ENCODE results near the gene TMEM131. TPM values are rescaled to one million over a fixed set of nuclear protein-coding genes. Genes with fewer than 3 reads are reported as not detected.

Gene TMEM131
- total and polyA plus RNA-seq, 2 of the 8 experiments (the other 6 are each of a cell fraction or from before 2014, with no cell fraction given) = 9.7 to 22.9 TPM

DNA sequence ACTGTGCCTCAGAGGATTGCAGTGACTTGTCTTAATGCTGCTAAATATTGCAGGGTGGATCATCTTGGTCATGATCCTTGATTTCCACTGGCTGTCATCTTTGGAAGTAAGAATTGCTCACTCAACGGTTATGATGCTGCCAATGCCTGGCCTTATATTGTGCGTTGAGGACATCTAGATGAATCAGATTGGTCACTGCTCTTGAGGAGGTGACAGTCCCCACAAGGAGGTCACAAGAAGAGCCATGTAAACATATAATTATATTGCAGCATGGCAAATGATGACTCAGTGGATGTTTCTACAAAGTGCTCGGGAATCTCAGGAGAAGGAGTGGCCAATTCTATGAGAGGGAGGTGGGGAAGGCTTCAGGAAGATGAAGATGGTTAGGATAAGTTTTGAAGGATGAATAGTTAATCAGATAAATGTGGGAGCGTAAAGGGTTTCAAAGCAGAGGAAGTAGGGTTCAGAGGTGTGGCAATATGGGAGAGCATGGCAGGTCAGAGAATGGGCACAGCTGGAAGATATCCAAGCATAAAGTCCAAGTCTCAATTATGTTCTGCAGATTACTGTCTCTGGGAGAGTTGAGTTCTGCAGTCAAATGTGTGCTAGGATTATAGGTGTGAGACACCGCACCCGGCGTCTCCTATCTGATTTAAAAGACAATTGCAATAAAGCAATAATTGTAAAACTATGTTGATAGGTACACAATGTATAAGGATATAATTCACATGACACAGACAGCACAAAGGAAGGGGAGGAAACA lies 21.3 kb upstream of the TMEM131 start:
- Histone ChIP-seq H3K4me1 (replicated peaks in 1 of 4; ENCODE audit: control insufficient read depth in 3 of 4, insufficient read depth in 4 of 4, low read length in 3 of 4) (no peaks in the 10 kb centered on the region), H3K56ac (replicated peaks; ENCODE audit: insufficient read length, low read depth, low read length) (no peak overlapping the region), H3K79me1 (ENCODE audit: low read depth, low read length) (no peaks in the 10 kb centered on the region), H4K5ac (ENCODE audit: insufficient read length, low read depth, low read length) (no peak overlapping the region), H3K9me3 (ENCODE audit: insufficient read depth in 2 of 2, low read depth in 1 of 2, low read length in 1 of 2) (no peaks in the 10 kb centered on the region), H3K27ac (ENCODE audit: low read depth, low read length) (no peak overlapping the region), H2BK15ac (ENCODE audit: low read length) (no peak overlapping the region), H3K14ac (ENCODE audit: insufficient read length) (no peak overlapping the region), H3K27me3 (replicated peaks in 1 of 4; ENCODE audit: control insufficient read depth in 3 of 4, extremely low read depth in 1 of 4, insufficient read depth in 3 of 4, low read length in 3 of 4) (no peaks in the 10 kb centered on the region; a peak in 2 of 7 replicates), H2BK20ac (ENCODE audit: low read length) (no peak overlapping the region), H3K4ac (replicated peaks; ENCODE audit: insufficient read length, low read depth, low read length) (no peak overlapping the region), H2BK12ac (ENCODE audit: low read depth, low read length) (no peak overlapping the region), H3K23ac (ENCODE audit: insufficient read length) (no peak overlapping the region), H2AK5ac (ENCODE audit: low read depth, low read length) (no peak overlapping the region), H3K4me2 (ENCODE audit: insufficient read depth in 1 of 2, low read depth in 2 of 2, low read length in 2 of 2) (no peak overlapping the region), H2AFZ (ENCODE audit: low read length) (no peak overlapping the region), H2BK120ac (replicated peaks; ENCODE audit: low read depth, low read length) (no peak overlapping the region), H2BK5ac (ENCODE audit: low read depth, low read length) (no peak overlapping the region), H3K36me3 (ENCODE audit: control insufficient read depth in 2 of 4, insufficient read depth in 4 of 4, low read length in 3 of 4) (no peaks in the 10 kb centered on the region), H3K18ac (ENCODE audit: extremely low read depth, low read length) (no peak overlapping the region), H3K9ac (replicated peaks in 1 of 4; ENCODE audit: extremely low read depth in 1 of 4, low read depth in 3 of 4, low read length in 3 of 4) (no peak overlapping the region), H3K4me3 (ENCODE audit: extremely low read depth in 1 of 4, insufficient read depth in 2 of 4, low read depth in 3 of 4, low read length in 4 of 4) (no peak overlapping the region), H3K79me2 (ENCODE audit: control insufficient read depth in 1 of 2, insufficient read depth in 2 of 2, low read length in 2 of 2) (no peaks in the 10 kb centered on the region), H4K20me1 (replicated peaks in 1 of 2; ENCODE audit: control insufficient read depth in 1 of 2, insufficient read depth in 2 of 2, low read length in 2 of 2) (no peaks in the 10 kb centered on the region), H4K8ac (ENCODE audit: extremely low read depth, insufficient read depth, low read length) (no peak overlapping the region), H4K91ac (replicated peaks; ENCODE audit: insufficient read length, low read length) (no peak overlapping the region), H3K23me2 (ENCODE audit: low read depth, low read length) (no peaks in the 10 kb centered on the region)
- whole genome bisulfite sequencing, 2 experiments (ENCODE audit: extremely low coverage in 1 of 2, insufficient coverage in 1 of 2, insufficient read length in 1 of 2, insufficient replicate concordance in 2 of 2, low coverage in 1 of 2, low lambda C conversion rate in 2 of 2, missing lambda C conversion rate in 1 of 2) = 88 to 100% methylated on average over 1 to 7 of the region's 7 CpGs
- ChIA-PET CTCF (ENCODE audit: partially characterized antibody) (interaction anchor here (0.9 to 1.4 kb wide), 3 partner anchors 8 to 205 kb away, joined by 3 to 4 read pairs (median 3); no protein-coding TSS in a partner anchor), POLR2A (ENCODE audit: partially characterized antibody) (no interaction called here)
- FAIRE-seq (no peak), DNase-seq (ENCODE audit: low read depth in 1 of 2, low spot score in 2 of 2) (no peak)
- TF ChIP-seq SIRT6 (IDR thresholded peaks at IDR 0.05; ENCODE audit: low read length) (no peak), ASH2L (IDR thresholded peaks at IDR 0.05; ENCODE audit: low read length) (no peak), RAD21 (IDR thresholded peaks at IDR 0.05 in 1 of 2, conservative IDR thresholded peaks at IDR 0.05 in 1 of 2; ENCODE audit: low read depth in 2 of 2, low read length in 2 of 2) (no peak), SRF (IDR thresholded peaks at IDR 0.05; ENCODE audit: low read depth, low read length) (no peak), TAF1 (IDR thresholded peaks at IDR 0.05; ENCODE audit: low read depth, low read length) (no peak), KDM4A (IDR thresholded peaks at IDR 0.05; ENCODE audit: low read depth, low read length, severe bottlenecking) (no peak), TBP (IDR thresholded peaks at IDR 0.05; ENCODE audit: low read depth, low read length) (no peak), CBX8 (IDR thresholded peaks at IDR 0.05; ENCODE audit: borderline replicate concordance, low read depth, low read length) (no peak)
- TF ChIP-seq, protein P1, sequence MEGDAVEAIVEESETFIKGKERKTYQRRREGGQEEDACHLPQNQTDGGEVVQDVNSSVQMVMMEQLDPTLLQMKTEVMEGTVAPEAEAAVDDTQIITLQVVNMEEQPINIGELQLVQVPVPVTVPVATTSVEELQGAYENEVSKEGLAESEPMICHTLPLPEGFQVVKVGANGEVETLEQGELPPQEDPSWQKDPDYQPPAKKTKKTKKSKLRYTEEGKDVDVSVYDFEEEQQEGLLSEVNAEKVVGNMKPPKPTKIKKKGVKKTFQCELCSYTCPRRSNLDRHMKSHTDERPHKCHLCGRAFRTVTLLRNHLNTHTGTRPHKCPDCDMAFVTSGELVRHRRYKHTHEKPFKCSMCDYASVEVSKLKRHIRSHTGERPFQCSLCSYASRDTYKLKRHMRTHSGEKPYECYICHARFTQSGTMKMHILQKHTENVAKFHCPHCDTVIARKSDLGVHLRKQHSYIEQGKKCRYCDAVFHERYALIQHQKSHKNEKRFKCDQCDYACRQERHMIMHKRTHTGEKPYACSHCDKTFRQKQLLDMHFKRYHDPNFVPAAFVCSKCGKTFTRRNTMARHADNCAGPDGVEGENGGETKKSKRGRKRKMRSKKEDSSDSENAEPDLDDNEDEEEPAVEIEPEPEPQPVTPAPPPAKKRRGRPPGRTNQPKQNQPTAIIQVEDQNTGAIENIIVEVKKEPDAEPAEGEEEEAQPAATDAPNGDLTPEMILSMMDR (IDR thresholded peaks at IDR 0.05; ENCODE audit: control extremely low read depth in 1 of 3, insufficient read depth in 1 of 3, low read depth in 1 of 3, low read length in 3 of 3) = no peak
- TF ChIP-seq, protein P2, sequence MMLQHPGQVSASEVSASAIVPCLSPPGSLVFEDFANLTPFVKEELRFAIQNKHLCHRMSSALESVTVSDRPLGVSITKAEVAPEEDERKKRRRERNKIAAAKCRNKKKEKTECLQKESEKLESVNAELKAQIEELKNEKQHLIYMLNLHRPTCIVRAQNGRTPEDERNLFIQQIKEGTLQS (IDR thresholded peaks at IDR 0.05; ENCODE audit: insufficient read depth, low read depth, low read length) = no peak

Measured in H1 (cell line).